HG02763 (cell line): ENCODE data around the gene PIP4P1.
"Not testable (repeated sequence)": the region's sequence is repeated elsewhere in the genome, so short reads cannot be mapped to it uniquely, and the experiment has no call there.

Experiments used
- ATAC-seq: cut with Tn5 transposase; IDR thresholded peaks from one replicate; pipeline ENCODE4 v1.9.1; 2021; ENCODE audit warnings: mild to moderate bottlenecking, moderate library complexity; ENCODE audit not compliant: unreplicated experiment

PIP4P1 gene

DNA sequence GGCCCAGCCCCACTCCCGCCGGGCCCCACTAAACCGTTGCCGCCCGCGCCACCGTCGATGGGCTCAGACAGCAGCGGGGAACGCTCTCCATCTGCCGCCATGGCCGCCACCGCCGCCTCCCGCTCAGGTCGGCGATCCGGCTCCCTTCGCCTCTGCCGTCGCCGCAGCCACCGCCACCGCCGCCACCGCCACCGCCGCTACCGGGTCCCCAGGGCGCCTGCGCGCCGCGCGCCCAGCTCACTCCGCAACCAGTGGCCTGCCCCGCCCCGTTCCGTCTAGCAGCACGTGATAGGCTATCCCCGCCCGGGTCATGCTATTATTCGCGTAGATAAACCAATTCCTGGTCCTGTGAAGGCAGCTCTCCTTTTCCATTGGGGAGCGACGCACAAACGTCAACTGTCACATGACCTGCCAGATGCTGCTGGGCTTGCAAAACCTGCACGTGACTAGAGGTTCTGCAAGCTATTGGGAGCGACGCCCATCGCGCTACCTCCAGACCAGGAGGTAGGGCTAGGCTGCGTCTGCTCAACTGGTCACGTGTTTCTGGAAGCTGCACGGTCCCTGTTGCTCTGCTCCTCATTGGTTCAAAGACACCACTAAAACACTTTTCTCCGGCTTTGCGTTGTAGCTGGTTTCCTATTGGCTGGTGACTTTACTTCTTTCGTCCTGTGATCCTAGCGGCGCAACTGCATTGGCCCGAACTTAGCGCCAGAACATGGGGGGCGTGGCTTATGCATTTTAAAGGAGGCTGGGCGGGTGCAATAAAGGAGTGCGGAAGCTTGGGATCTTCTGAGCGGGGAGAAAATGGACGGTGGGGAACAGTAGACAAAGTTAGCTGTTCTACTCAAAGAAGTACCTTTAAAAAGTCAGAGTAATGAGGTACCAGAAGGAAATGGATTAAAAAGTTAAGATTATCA lies at the start of gene PIP4P1:
Gene PIP4P1 (minus strand): TSS at position 210 of the 917 bp plus-strand sequence. CDS start 109 bp downstream, at position 101.
- ATAC-seq: peak; percentile 93

DNA sequence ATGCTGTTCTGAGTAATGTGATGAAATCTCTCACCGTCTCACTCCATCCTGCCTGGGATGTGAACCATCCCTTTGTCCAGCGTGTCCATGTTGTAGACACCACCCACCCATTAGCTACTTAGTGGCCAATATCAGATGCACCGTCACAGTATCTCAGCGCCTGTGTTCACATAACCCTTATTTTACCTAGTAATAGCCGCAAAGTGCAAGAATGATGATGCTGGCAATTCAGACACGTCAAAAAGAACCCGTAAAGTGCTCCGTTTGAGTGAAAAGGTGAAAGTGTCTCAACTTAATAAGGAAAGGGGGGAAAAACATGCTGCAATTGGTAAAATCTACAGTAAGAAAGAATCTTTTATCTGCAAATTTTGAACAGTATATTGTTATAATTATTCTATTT lies 47.1 kb upstream of the PIP4P1 start:
- ATAC-seq: no peak

DNA sequence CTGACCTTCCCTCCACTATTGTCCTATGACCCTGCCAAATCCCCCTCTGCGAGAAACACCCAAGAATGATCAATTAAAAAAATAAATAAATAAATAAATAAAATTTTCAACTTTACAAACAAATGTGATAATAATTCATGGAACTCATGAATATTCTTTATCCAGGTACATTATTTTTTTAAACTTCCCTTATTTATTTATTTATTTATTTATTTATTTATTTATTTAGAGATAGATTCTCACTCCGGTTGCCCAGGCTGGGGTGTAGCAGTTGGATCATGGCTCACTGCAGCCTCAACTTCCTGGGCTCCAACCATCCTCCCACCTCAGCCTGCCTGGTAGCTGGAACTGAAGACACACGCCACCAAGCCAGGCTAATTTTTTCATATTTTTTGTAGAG lies 46.3 kb upstream of the PIP4P1 start:
- not testable (repeated sequence) for ATAC-seq

DNA sequence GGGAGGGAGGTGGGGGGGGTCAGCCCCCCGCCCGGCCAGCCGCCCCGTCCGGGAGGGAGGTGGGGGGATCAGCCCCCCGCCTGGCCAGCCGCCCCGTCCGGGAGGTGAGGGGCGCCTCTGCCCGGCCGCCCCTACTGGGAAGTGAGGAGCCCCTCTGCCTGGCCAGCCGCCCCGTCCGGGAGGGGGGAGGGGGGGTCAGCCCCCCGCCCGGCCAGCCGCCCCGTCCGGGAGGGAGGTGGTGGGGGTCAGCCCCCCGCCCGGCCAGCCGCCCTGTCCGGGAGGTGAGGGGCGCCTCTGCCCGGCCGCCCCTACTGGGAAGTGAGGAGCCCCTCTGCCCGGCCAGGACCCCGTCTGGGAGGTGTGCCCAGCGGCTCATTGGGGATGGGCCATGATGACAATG lies 45.5 kb upstream of the PIP4P1 start:
- not testable (repeated sequence) for ATAC-seq

DNA sequence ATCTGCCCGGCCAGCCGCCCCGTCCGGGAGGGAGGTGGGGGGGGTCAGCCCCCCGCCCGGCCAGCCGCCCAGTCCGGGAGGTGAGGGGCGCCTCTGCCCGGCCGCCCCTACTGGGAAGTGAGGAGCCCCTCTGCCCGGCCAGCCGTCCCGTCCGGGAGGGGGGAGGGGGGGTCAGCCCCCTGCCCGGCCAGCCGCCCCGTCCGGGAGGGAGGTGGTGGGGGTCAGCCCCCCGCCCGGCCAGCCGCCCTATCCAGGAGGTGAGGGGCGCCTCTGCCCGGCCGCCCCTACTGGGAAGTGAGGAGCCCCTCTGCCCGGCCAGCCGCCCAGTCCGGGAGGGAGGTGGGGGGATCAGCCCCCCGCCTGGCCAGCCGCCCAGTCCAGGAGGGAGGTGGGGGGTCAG lies 45.0 kb upstream of the PIP4P1 start:
- ATAC-seq: not testable (repeated sequence)

DNA sequence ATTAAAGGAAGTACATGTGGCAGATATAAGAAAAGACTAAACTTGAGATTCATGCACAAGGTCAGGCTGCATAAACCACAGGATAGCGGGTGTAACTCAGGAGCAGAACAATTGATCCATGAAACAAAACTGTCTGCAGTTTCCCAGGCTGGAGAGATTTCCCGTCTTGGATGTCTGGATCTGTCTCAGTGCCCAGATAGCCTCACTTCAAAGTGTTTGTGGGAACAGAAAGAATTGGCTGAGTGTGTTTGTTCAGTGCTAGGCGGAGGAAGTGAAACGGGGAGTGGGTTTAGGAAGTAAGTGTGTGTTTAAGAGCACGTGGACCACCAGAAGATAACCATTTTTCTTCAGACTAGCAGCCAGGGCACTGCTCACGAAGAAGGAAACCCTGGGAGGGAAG lies 42.7 kb upstream of the PIP4P1 start:
- ATAC-seq: no peak

DNA sequence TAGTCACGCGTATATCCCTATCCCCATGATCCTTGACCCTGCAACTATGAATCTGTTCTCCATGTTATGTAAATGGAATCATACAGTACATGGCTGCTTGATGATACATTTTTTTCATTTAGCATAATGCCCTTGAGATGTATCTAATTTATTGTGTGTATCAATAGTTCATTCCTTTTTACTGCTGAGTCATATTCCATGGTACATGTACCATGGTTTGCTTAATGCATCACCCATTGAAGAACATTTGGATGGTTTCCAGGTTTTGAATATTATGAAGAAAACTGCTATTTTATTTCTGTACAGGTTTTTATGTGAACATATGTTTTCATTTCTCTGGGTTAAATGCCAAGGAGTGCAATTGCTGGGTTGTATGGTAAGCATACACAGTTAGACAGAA lies 40.1 kb upstream of the PIP4P1 start:
- no peak for ATAC-seq

DNA sequence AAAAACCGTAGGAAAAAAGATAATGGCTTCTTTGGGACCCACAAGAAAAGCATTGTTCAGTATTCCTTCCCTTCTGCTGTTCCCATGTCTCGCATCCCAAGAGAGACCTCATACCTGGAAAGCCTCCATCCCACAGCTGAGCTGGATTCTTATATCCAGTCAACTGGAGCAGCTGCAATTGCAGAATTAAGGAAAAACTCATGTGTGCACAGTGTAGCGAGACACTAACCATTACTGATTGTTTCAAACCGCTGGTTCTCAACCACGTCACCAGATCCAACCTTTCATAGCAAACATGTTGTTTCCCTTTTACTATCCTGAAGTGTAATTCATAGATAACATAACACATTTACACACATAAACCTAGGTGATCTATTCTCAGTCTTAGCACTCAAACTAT lies 38.6 kb upstream of the PIP4P1 start:
- ATAC-seq: no peak

DNA sequence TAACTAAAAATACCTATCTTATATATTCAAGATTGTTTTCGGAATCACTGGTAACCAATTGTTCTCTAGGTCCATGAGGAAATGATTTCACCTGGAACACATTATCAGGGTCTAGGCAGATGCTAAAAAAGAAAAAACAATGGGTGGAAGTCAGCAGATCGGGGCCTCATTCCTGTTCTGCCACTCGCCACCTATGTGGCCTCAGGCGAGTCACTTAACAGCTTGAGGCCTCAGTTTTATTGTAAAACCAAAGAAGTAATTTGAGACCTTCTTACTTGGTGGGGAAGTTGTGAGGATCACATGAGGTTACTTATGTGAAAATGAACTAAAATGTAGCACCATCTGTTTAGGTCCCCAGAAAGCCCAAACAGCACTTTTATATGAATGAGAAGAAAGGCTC lies 37.9 kb upstream of the PIP4P1 start:
- no peak for ATAC-seq

DNA sequence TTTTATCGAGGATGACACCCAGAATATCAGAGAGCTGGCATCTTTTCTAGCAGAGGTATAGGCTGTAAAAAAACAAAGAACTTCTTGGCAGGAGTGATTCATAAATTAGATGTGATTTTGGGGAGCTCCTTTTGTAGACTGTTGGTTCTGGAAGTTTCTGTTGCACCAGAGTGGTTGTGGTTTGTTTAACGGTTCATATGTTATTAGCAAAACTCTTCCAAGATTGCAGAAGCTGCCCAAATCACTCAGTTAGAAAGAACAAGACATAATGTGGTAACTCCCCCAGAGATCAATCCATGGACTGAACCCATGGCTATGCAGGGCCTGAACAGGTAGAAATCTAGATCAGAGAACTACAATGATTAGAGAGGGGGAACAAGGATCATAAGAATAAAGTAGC lies 37.4 kb upstream of the PIP4P1 start:
- ATAC-seq: no peak

DNA sequence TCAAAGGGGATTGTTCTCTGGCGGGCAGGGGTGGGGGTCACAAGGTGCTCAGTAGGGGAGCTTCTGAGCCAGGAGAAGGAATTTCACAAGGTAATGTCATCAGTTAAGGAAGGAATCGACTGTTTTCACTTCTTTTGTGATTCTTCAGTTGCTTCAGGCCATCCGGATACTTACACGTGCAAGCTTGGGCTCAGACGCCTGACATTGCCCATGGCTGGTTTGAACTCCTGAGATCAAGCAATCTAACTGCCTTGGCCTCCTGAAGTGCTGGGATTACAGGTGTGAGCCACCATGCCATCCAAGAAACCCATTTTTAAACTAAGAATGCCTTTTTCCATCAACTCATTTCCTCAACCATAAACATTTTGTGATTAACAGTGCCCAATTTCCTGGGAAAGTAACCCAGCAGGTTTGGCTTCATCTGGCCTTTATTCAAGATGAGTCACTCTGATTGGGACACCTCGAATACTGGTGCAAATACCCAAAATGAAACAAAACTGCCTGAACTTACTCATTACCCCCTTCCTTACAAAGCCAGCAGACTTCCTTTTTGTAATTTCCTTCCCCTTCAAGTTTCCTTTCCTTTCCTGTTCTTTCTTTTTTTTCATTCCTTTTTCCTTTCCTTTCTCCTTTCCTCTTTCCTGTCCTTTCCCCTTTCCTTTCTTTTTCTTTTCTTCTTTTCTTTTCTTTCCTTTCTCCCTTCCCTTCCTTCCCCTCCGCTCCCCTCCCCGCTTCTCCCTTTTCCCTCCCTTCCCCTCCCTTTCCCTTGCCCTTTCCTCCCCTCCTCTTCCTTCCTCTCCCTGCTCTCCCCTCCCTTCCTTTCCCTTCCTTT lies 33.9 kb upstream of the PIP4P1 start:
- ATAC-seq: no peak

DNA sequence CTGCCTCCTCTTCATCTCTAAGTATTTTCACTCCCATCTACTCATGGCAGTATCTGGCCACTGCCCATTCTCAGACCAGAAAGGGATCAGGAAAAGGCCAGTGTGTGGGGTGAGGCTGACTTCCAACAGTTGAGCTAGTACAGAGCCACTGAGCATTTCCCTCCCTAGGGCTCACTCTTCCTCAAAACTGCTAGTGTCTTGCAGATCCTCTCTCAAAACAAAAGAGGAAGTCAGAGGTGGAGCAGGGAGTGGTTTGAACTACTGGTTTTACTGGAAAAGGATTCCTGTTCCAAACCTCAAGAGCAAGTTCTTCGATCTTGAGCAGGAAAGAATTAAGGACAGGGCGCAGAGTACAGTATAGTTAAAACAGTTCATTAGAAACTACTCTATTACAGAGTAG lies 32.4 kb upstream of the PIP4P1 start:
- no peak for ATAC-seq

DNA sequence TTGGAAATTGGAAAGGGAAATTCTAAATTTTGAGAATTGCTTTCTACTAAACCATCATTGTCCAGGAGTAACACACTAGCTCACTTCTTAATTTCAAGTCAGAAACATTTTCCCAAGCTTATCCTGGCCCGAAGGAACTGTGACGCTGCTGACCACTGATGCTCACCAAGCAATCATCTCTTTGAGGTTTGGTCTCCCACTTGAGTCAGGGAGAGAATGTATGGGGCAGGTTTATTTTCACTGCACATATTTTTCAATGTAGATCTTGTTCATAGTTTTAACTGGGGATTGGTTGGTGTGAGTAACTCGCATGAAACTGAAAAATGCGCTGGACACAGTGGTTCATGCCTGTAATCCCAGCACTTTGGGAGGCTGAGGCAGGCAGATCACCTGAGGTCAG lies 31.3 kb upstream of the PIP4P1 start:
- no peak for ATAC-seq

DNA sequence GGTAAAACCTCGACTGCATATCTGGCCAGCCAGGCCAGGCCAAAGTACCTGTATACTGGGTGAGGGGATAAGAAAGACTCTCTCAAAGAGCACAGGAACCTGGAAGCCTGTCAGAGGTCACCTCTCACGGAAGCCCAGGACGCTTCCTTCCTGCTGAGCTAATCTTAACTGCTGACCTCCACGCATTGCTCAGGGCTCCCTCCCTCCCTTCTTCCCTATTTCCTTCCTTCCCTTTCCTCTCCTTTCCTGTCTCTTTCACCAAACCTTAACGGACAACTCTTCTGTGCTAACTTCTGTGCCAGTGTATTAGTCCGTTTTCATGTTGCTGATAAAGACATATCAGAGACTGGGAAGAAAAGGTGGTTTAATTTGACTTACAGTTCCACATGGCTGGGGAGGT lies 29.3 kb upstream of the PIP4P1 start:
- no peak for ATAC-seq

DNA sequence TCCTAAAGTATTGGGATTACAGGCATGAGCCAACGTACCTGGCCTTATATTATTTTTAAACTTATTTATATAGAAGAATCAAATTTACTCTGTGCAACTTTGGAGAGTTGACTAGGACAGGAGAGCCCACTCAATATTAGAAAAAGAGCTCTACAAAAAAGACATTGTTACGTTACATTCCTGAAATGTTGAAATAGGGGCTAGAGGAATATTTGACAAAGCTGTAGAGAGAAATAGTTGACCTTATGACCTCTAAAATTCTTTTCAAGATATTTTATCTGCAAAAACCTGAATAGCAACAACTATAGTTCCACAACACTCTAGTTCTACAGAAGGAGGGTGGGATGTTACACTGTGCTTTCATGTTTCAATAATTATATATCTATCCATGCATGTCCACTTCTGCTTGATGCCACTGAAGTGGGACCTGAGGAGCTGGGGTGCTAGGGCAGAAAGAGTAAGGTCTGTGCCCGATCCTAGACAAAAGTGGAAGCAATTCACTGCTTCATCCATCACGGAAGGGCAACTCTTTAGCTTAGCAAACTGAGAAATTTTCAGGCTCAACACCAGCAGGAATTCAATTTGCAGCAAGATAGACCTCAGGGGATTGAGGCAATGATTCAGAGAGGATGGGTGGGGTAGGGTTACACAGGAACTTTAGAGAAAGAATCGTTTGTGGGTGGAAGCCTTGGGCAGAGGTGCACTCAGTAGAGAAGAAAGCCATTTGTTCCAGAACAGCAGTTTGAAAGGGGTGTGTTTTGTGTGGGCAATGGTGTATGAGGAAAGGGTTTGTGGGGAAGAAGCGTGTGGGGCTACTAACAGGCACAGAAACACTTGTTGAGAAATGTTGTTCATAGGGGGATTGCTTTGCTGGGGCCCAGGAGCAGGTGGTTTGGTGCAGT lies 28.1 kb upstream of the PIP4P1 start:
- no peak for ATAC-seq

DNA sequence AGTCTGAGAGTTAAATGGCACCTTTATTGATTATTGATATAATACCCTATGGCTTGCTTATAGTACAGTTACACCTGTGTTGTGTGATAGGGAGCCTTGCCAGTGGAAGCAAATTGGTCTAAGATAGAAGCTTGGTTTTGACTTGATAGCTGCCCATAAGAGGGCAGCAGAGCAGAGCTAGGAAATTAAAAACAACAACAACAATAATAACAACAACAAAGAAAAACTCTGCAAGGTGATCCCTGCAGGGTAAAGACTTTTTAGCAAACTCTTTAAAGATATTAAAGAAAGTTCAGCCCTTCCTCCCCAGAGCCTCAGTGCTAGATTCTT lies 26.1 kb upstream of the PIP4P1 start:
- ATAC-seq: no peak

DNA sequence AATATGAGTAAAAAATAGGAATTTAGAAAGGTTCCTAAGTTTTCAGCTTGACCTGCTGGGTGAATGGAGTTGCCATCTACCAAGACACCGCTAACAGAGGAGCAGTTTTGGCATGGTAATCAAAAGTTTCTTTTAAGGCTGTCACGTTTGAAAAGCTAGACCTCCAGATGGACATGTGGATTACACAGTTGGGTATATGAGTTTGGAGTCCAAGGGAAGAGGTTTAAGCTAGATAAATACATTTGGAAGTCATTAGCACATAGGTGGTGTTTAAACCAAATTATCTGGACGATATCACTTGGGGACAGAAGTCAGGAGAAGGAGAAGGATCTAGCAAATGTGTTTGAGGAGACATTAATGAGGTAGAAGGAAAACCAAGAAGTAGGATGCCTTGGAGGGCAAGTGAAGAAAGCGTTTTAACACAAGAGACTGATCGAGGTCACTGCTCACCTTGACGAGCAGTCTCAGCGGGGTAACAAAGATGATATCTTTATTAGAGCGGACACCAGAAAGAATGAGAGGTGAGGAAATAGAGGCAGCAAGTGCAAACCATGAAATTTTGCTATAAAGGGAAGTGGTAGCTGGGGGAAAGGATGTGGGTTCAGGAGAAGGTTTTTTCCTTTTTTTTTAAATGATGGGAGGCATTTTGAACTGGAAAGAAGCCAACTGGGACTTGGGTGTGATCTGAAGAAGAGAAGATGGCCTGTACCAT lies 25.6 kb upstream of the PIP4P1 start:
- ATAC-seq: no peak

DNA sequence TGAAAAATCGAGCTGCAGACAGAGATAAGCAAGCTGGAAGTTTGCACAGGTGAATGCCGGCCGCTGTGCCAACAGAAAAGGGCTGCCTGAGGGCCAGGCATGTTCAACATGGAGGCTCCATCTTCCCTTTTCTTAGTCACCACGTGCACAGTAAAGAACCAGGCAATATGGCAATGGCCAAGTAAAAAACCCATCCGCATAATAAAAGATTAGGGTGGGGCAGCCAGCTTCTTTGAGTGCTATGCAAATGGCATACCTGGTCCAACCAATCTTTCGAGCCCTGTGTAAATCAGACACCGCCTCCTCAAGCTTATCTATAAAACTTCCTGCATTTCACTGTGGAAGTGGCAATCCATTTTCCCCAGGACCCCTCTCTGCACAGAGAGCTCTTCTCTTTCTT lies 24.7 kb upstream of the PIP4P1 start:
- ATAC-seq: no peak

DNA sequence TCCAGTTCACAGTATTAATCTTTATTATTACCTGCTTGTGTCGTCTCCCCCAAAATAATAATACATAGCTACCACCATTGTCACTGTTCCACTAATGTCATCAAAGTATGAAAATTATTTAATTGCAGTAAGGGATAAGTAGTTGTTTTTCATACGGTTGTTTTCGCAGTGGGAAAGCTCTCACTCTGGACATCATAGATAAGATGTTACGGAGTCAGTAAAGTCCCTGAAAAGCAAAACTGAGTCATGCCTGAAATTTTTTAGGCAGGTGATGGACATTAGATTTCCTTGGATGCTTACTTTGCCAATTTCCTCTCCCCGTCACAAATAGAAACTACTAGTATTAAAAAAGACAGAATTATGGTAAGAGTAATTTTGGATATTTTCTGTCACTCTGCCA lies 21.1 kb upstream of the PIP4P1 start:
- ATAC-seq: no peak

DNA sequence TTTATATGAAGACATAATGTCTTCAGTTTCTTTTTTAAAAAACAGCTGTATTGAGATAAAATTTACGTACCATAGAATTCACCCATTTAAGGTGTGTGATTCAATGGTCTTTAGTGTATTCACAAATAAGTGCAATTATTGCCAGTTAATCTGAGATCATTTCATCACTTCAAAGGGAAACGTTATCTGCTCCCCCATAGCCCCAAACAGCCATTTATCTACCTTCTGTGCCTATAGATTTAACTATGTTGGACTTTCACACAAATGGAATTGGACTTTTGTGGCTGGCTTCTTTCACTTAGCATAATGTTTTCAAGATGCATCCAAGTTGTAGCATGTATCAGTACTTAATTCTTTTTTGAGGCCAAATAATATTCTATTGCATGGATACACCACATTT lies 17.7 kb upstream of the PIP4P1 start:
- no peak for ATAC-seq
